ENCODE results near the gene METTL8.

Gene METTL8

DNA sequence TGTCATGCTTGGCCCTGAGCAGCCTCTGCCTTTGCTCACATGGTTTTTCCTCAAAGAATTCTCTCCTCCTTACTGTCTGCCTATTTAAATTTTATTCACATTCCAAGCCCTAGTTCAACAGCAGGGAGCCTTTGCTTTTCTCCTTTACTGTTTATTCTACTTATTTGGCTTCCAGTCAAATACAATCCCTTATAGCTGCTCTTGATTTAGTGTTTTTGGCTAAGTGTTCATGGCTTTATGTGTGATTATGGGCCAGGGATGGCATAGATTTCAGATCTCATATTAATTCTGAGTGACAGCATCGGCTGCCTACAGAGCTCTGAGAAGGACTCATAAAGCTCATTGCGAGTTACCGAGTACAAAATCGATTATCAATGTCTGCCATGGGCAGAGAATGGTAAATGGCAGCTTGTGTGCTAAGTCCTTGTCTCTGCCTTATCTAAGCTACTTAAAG lies 106.7 kb downstream of the METTL8 start:
- no peaks in the 10 kb centered on the region for H3K27me3 ChIP-seq
- H3K4me1 ChIP-seq (ENCODE audit: control insufficient read depth in 1 of 2, insufficient read depth in 1 of 2, low read depth in 1 of 2, low read length in 1 of 2): no peaks in the 10 kb centered on the region
- H3K4me3 ChIP-seq (ENCODE audit: low read depth in 1 of 2, low read length in 1 of 2): no peak overlapping the region
- H3K9me3 ChIP-seq: no peaks in the 10 kb centered on the region
- TF ChIP-seq, protein P1, sequence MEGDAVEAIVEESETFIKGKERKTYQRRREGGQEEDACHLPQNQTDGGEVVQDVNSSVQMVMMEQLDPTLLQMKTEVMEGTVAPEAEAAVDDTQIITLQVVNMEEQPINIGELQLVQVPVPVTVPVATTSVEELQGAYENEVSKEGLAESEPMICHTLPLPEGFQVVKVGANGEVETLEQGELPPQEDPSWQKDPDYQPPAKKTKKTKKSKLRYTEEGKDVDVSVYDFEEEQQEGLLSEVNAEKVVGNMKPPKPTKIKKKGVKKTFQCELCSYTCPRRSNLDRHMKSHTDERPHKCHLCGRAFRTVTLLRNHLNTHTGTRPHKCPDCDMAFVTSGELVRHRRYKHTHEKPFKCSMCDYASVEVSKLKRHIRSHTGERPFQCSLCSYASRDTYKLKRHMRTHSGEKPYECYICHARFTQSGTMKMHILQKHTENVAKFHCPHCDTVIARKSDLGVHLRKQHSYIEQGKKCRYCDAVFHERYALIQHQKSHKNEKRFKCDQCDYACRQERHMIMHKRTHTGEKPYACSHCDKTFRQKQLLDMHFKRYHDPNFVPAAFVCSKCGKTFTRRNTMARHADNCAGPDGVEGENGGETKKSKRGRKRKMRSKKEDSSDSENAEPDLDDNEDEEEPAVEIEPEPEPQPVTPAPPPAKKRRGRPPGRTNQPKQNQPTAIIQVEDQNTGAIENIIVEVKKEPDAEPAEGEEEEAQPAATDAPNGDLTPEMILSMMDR (IDR thresholded peaks at IDR 0.05): no peak
- no peak overlapping the region for H3K27ac ChIP-seq
- no peaks in the 10 kb centered on the region for H3K36me3 ChIP-seq

DNA sequence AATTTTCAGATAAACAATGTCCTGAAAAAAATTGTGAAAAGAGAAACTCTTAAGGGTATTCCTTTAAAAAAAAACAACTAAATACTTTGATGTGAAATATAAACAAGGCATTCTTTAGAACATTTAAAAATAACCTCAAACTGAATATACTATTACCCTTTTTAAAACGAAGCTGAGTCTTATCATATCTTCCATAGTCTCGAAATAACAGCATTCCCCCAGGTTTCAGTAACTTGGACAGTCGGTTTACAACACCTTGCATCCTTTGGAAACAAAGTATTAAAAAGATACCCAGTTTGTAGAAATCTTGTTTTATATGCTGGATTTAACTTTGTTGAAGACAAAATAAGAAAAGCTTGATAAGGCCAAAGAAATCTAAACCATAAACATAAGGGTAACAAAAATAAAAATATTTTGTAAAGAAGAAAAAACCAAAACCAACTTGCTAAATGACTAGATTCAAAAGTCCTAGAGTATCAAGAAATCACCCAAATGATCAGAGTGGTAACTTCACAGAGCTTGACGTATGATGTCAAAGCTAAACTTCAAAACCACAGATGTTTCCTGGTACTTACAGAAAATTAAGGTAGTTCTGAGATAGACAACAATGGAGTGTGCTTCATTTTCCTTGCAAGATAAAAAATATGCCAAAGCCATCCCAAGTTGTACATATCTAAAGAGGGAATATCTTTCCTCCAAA lies 107.8 kb downstream of the METTL8 start:
- Histone ChIP-seq H3K36me3 (no peaks in the 10 kb centered on the region), H3K9me3 (no peaks in the 10 kb centered on the region), H3K27me3 (no peaks in the 10 kb centered on the region), H3K4me1 (ENCODE audit: control insufficient read depth in 1 of 2, insufficient read depth in 1 of 2, low read depth in 1 of 2, low read length in 1 of 2) (no peaks in the 10 kb centered on the region), H3K4me3 (ENCODE audit: low read depth in 1 of 2, low read length in 1 of 2) (no peak overlapping the region), H3K27ac (no peak overlapping the region)
- TF ChIP-seq, protein P1 (IDR thresholded peaks at IDR 0.05): no peak

DNA sequence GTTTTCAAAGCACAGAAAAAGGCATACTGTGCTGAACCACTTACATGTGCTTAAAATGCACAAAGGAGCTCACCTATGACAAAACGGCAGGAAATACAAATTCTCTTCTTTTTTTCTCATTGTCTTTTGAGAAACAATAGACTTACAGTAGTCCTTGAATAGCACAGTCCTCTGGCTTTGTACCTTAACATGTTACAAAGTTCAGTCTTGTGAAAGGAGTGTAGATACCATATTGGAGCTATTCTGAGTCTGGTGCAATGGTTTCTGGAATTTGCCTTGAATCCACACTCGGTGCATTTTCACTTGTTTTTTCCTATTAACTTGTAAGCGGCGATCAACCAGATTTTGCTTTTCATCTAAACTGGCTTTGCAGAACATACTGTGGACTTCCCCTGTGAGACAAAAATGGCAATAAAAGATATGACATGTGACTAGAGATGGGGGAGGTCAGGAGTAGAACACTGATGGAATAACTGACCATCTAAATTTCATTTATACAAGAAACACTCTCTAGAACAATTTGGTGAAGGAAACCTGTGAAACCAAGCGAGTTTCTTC lies 109.7 kb downstream of the METTL8 start:
- no peaks in the 10 kb centered on the region for H3K36me3 ChIP-seq
- no peaks in the 10 kb centered on the region for H3K27me3 ChIP-seq
- no peak overlapping the region for H3K27ac ChIP-seq
- H3K9me3 ChIP-seq: no peaks in the 10 kb centered on the region
- TF ChIP-seq, protein P1 (IDR thresholded peaks at IDR 0.05): no peak
- H3K4me3 ChIP-seq (ENCODE audit: low read depth in 1 of 2, low read length in 1 of 2): no peak overlapping the region
- no peaks in the 10 kb centered on the region for H3K4me1 ChIP-seq (ENCODE audit: control insufficient read depth in 1 of 2, insufficient read depth in 1 of 2, low read depth in 1 of 2, low read length in 1 of 2)

DNA sequence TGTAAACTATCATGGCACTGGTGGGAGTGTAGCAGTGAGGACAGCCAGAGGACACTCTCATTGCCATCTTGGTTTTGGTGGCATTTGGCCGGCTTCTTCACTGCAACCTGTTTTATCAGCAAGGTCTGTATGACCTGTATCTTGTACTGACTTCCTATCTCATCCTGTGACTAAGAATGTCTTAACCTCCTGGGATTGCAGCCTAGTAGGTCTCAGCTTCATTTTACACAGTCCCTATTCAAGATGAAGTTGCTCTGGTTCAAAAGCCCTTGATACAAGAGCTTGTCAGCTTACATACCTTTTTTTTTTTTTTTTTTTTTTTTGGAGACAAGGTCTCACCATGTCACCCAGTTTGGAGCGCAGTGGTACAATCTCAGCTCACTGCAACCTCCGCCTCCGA lies 110.9 kb downstream of the METTL8 start:
- Histone ChIP-seq H3K36me3 (no peaks in the 10 kb centered on the region), H3K27ac (no peak overlapping the region), H3K9me3 (no peaks in the 10 kb centered on the region), H3K27me3 (no peaks in the 10 kb centered on the region), H3K4me1 (ENCODE audit: control insufficient read depth in 1 of 2, insufficient read depth in 1 of 2, low read depth in 1 of 2, low read length in 1 of 2) (no peaks in the 10 kb centered on the region), H3K4me3 (ENCODE audit: low read depth in 1 of 2, low read length in 1 of 2) (no peak overlapping the region)
- TF ChIP-seq, protein P1 (IDR thresholded peaks at IDR 0.05): no peak

DNA sequence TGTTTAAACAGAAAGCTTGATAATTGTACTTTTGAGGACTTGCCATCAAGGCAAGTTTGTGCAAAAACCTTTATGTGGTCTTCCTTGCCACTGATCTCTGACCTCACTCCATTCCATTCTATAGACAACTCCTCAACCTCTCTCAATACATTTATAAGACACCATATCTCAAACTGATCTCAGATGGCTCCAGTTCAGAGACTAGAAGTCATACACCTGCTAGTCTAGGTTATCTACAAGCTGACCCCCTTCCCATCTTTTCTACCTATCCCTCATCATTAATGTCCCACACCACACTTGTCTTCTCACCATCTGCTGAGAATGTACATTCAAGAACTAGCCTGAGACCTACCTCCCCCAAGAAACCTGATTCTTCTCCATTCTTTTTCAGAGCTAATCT lies 113.1 kb downstream of the METTL8 start:
- Histone ChIP-seq H3K9me3 (no peaks in the 10 kb centered on the region), H3K27ac (no peak overlapping the region), H3K4me1 (ENCODE audit: control insufficient read depth in 1 of 2, insufficient read depth in 1 of 2, low read depth in 1 of 2, low read length in 1 of 2) (no peaks in the 10 kb centered on the region), H3K27me3 (no peaks in the 10 kb centered on the region), H3K36me3 (no peaks in the 10 kb centered on the region), H3K4me3 (ENCODE audit: low read depth in 1 of 2, low read length in 1 of 2) (no peak overlapping the region)
- TF ChIP-seq, protein P1 (IDR thresholded peaks at IDR 0.05): no peak

Measured in neutrophil (primary cell).